ENCODE data around the gene SEMA5A.

DNA sequence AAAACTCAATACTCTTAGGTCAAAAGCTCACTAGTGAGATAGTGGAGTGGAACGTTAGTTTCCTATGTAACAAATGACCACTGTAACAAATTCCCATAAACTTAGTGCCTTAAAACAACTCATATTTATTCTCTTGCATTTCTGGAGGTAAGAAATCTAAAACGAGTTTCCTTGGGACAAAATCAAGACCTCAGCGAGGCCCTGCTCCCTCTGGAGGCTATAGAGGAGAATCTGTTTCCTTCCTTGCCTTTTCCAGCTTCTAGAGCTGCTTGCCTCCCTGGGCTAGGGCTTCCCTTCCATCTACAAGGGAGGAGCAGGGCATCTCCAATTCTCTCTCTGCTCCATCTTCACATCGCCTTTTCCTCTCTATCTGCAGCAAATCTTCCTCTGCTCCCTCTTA, 32.0 kb downstream of the SEMA5A start:
- TF ChIP-seq, protein P1, sequence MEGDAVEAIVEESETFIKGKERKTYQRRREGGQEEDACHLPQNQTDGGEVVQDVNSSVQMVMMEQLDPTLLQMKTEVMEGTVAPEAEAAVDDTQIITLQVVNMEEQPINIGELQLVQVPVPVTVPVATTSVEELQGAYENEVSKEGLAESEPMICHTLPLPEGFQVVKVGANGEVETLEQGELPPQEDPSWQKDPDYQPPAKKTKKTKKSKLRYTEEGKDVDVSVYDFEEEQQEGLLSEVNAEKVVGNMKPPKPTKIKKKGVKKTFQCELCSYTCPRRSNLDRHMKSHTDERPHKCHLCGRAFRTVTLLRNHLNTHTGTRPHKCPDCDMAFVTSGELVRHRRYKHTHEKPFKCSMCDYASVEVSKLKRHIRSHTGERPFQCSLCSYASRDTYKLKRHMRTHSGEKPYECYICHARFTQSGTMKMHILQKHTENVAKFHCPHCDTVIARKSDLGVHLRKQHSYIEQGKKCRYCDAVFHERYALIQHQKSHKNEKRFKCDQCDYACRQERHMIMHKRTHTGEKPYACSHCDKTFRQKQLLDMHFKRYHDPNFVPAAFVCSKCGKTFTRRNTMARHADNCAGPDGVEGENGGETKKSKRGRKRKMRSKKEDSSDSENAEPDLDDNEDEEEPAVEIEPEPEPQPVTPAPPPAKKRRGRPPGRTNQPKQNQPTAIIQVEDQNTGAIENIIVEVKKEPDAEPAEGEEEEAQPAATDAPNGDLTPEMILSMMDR (IDR thresholded peaks at IDR 0.05), result no peak
- TF ChIP-seq POLR2A (IDR thresholded peaks at IDR 0.05), result no peak
- TF ChIP-seq POLR2AphosphoS5 (IDR thresholded peaks at IDR 0.05), result no peak
